ENCODE data around the gene TNXB. TPM values are rescaled to one million over a fixed set of nuclear protein-coding genes. Genes with fewer than 3 reads are reported as not detected.
A peak's percentile ranks its signal among the peaks of the same experiment; 100 is the strongest.

Gene TNXB
- total RNA-seq, 1 donor from 2014 or later: 6.0 TPM

DNA sequence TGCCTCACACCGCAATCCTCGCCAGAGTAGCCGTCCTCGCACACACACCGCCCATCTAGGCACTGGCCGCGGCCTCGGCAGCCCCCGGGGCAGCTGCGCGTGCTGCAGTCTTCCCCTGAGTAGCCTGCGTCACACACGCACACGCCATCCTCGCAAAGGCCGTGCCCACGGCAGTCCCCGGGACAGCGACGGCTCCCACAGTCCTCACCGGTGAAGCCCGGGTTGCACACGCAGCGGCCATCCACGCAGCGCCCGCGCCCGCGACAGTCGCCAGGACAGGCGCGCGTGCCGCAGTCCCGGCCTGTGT, 13.1 kb downstream of the TNXB start:
- TF ChIP-seq, protein P1, sequence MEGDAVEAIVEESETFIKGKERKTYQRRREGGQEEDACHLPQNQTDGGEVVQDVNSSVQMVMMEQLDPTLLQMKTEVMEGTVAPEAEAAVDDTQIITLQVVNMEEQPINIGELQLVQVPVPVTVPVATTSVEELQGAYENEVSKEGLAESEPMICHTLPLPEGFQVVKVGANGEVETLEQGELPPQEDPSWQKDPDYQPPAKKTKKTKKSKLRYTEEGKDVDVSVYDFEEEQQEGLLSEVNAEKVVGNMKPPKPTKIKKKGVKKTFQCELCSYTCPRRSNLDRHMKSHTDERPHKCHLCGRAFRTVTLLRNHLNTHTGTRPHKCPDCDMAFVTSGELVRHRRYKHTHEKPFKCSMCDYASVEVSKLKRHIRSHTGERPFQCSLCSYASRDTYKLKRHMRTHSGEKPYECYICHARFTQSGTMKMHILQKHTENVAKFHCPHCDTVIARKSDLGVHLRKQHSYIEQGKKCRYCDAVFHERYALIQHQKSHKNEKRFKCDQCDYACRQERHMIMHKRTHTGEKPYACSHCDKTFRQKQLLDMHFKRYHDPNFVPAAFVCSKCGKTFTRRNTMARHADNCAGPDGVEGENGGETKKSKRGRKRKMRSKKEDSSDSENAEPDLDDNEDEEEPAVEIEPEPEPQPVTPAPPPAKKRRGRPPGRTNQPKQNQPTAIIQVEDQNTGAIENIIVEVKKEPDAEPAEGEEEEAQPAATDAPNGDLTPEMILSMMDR (IDR thresholded peaks at IDR 0.05; ENCODE audit: partially characterized antibody, unreplicated experiment): no peak
- no peak for DNase-seq
- Mint-ChIP-seq H3K27me3 (ENCODE audit: unreplicated experiment) (peaks cover 9% of the 10 kb centered on the region), H3K27ac (ENCODE audit: unreplicated experiment) (no peak overlapping the region), H3K4me1 (ENCODE audit: low read depth, unreplicated experiment) (no peaks in the 10 kb centered on the region), H3K9me3 (ENCODE audit: unreplicated experiment) (no peaks in the 10 kb centered on the region), H3K4me3 (ENCODE audit: unreplicated experiment) (no peak overlapping the region), H3K36me3 (ENCODE audit: unreplicated experiment) (no peaks in the 10 kb centered on the region)

DNA sequence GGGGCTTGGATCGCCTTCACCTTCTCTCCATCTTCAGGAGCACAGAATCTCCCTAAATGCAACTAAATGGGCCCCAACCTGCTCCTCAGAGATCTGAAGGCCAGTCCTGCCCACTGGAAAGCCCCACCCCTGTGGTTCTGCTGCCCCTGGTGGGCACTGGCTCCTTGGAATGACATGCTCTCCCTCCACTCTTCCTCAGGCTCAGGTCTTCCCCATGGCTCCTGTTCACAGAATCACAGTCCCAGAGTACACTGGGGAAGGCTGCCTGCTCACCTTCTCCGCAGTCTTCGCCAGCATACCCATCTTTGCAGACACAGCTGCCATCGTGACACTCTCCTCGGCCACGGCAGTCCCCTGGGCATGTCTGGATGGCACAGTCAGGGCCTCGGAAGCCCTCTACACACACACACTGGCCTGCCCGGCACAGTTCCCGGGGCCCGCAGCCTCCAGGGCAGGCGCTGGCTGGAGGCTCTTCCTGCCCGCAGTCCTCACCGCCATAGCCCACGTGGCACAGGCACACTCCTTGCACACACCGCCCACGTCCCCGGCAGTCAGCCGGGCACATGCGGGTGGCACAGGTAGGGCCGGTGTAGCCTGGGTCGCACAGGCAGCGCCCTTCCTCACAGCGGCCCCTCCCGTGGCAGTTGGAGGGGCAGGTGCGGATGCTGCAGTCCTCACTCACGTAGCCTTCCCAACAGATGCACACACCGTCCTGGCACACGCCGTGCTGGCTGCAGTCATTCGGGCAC, 13.6 kb downstream of the TNXB start:
- TF ChIP-seq, protein P1 (IDR thresholded peaks at IDR 0.05; ENCODE audit: partially characterized antibody, unreplicated experiment): no peak
- Mint-ChIP-seq H3K27ac (ENCODE audit: unreplicated experiment) (no peak overlapping the region), H3K9me3 (ENCODE audit: unreplicated experiment) (no peaks in the 10 kb centered on the region), H3K4me3 (ENCODE audit: unreplicated experiment) (peak overlapping the region; percentile 20), H3K27me3 (ENCODE audit: unreplicated experiment) (peaks cover 9% of the 10 kb centered on the region), H3K36me3 (ENCODE audit: unreplicated experiment) (no peaks in the 10 kb centered on the region), H3K4me1 (ENCODE audit: low read depth, unreplicated experiment) (no peaks in the 10 kb centered on the region)
- no peak for DNase-seq

DNA sequence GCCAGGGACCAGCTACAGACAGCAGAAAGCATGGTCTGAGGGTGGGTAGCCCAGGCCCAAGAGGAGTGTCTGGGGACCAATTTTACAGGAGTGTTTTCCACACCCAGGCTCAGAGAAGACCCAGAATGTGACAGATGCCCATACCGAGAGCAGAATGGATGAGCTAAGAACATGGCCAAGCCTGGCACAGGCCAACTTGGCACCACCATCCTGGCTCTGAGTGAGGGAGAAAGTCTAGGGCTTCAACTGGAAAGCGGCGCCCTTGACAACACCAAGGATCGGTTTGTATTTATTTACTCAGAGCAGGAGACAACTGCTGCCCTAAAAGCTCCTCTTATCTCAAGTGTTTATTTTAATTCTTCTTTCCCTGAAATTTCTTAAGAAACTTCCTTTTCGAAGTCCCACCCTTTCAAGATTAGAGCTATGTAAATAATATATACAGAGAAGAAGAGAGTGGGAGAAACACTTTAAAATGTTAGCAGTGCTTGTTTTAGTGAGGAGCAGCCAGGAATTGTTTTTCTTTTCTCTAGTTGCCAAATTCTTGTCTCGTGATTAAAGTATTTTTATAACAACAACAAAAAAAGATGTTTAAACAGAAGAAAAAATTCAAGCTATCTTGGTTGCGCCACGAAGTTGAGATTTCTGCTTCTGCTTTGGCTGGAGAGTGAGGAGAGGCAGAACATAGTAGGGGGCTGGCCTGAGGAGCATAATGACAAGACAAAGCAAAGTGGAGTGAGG, 16.2 kb downstream of the TNXB start:
- Mint-ChIP-seq H3K36me3 (ENCODE audit: unreplicated experiment) (no peaks in the 10 kb centered on the region), H3K9me3 (ENCODE audit: unreplicated experiment) (no peaks in the 10 kb centered on the region), H3K4me1 (ENCODE audit: low read depth, unreplicated experiment) (no peaks in the 10 kb centered on the region), H3K4me3 (ENCODE audit: unreplicated experiment) (no peak overlapping the region), H3K27me3 (ENCODE audit: unreplicated experiment) (peaks cover 6% of the 10 kb centered on the region), H3K27ac (ENCODE audit: unreplicated experiment) (no peak overlapping the region)
- TF ChIP-seq, protein P1 (IDR thresholded peaks at IDR 0.05; ENCODE audit: partially characterized antibody, unreplicated experiment): no peak
- DNase-seq: no peak

DNA sequence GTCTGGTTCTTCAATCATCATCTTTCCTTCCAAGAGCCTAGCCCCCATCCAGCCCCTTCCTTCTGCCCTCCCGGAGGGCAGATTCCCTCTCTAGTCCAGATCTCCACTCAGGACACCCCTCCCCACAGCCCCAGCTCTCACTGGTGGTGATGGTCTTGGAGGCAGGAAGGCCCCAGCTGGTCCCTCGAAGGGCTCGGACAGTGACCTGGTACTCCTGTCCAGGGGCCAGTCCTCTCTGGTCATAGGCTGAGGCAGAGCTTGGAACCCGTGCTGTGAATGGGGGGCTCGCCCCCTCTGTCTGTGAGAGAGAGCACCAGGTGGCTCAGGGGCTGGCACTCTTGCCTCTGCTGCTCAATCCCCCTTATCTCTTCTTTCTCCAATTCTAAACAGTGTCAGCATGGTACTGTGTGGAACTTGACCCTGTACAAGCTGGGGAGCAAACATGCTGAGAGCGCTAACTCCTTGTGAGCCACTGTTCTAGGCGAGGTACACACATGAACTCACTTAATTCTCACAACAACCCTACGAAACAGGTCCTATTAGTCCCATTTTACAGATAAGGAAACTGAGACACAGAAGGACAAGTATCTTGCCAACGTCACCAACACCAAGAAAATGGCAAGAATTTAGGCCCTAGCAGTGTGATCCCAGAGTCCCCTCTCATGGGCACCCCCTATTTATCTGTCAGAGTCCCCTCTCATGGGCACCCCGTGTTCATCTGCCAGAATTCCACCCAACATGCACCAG, 19.9 kb downstream of the TNXB start:
- Mint-ChIP-seq H3K27ac (ENCODE audit: unreplicated experiment) (no peak overlapping the region), H3K36me3 (ENCODE audit: unreplicated experiment) (no peaks in the 10 kb centered on the region), H3K4me1 (ENCODE audit: low read depth, unreplicated experiment) (no peaks in the 10 kb centered on the region), H3K9me3 (ENCODE audit: unreplicated experiment) (peaks cover 2% of the 10 kb centered on the region), H3K27me3 (ENCODE audit: unreplicated experiment) (peaks cover 9% of the 10 kb centered on the region), H3K4me3 (ENCODE audit: unreplicated experiment) (no peak overlapping the region)
- TF ChIP-seq, protein P1 (IDR thresholded peaks at IDR 0.05; ENCODE audit: partially characterized antibody, unreplicated experiment): no peak
- DNase-seq: no peak
